Esophagus muscularis mucosa (tissue), 2 donors: Measurements from ENCODE around the gene APLP2.

Experiments used
- POLR2A ChIP-seq: fragments of 450-650 bp; IDR thresholded peaks from one replicate; pipeline ENCODE4 v1.6.1; 2017; ENCODE audit warnings: antibody characterized with exemption, moderate library complexity, mild to moderate bottlenecking, low read depth
- POLR2AphosphoS5 ChIP-seq, 2 donors: sonication (generic); formaldehyde crosslinking; IDR thresholded peaks; one replicate each; pipeline ENCODE4 v1.6.1; 2017; ENCODE audit warnings: antibody characterized with exemption in 2 of 2

DNA sequence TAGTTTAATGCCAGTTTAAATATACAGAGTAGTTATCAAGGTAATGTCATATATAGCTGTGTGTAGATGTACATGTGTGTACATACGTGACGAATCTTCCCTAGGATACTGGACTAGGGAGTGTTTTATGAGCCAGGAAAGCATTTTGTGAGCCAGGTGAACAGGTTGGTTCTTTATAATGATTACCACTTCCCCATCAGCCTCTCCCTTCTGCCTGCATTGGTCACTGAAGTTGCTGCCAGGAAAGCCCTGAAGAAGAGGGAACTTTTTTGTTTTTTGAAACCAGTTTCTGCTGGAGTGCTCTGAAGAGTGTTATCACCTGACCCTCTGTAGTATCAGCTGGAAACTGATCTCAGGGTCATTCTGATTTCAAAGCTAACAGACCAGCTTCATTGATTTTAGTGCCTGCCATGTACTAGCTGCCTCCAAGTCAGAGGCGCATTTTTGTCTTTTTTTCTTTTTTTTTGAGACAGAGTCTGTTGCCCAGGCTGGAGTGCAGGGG, 75.7 kb downstream of the APLP2 start:
- TF ChIP-seq POLR2A (no peak), POLR2AphosphoS5 (IDR thresholded peaks at IDR 0.05) (no peak)
